Osteocyte (in vitro differentiated cells): ENCODE results near the gene ASCL2. TPM values are rescaled to one million over a fixed set of nuclear protein-coding genes. Genes with fewer than 3 reads are reported as not detected.

Experiments
- DNase-seq: peaks from one replicate; pipeline ENCODE4 v3.0.0; 2021; ENCODE audit warnings: mixed read lengths; ENCODE audit not compliant: unreplicated experiment; ENCODE audit errors: extremely low spot score
- H3K27ac Mint-ChIP-seq: one replicate; pipeline ENCODE4 v1.8.0; 2021; ENCODE audit warnings: mild to moderate bottlenecking, mixed read lengths; ENCODE audit not compliant: unreplicated experiment
- H3K27me3 Mint-ChIP-seq: one replicate; pipeline ENCODE4 v1.8.0; 2021; ENCODE audit warnings: mixed read lengths; ENCODE audit not compliant: unreplicated experiment
- H3K36me3 Mint-ChIP-seq: one replicate; pipeline ENCODE4 v1.8.0; 2021; ENCODE audit warnings: mixed read lengths; ENCODE audit not compliant: unreplicated experiment
- H3K4me1 Mint-ChIP-seq: one replicate; pipeline ENCODE4 v1.8.0; 2021; ENCODE audit warnings: mixed read lengths; ENCODE audit not compliant: unreplicated experiment
- H3K4me3 Mint-ChIP-seq: one replicate; pipeline ENCODE4 v1.8.0; 2021; ENCODE audit warnings: mild to moderate bottlenecking, moderate library complexity, mixed read lengths; ENCODE audit not compliant: unreplicated experiment
- H3K9me3 Mint-ChIP-seq: one replicate; pipeline ENCODE4 v1.8.0; 2021; ENCODE audit warnings: mixed read lengths; ENCODE audit not compliant: unreplicated experiment
- total RNA-seq: library from RNA; stranded (reverse); gene quantifications from 2 replicates; pipeline ENCODE4 v1.2.1, GENCODE V29; 2021
- TF ChIP-seq, protein P1 (sequence below): fragments of 200-600 bp; sonication (generic); IDR thresholded peaks from 2 replicates; pipeline ENCODE4 v1.5.0; 2021; ENCODE audit warnings: antibody characterized with exemption, mild to moderate bottlenecking, moderate library complexity

ASCL2 gene
- total RNA-seq, 1 donor from 2014 or later = not detected

DNA sequence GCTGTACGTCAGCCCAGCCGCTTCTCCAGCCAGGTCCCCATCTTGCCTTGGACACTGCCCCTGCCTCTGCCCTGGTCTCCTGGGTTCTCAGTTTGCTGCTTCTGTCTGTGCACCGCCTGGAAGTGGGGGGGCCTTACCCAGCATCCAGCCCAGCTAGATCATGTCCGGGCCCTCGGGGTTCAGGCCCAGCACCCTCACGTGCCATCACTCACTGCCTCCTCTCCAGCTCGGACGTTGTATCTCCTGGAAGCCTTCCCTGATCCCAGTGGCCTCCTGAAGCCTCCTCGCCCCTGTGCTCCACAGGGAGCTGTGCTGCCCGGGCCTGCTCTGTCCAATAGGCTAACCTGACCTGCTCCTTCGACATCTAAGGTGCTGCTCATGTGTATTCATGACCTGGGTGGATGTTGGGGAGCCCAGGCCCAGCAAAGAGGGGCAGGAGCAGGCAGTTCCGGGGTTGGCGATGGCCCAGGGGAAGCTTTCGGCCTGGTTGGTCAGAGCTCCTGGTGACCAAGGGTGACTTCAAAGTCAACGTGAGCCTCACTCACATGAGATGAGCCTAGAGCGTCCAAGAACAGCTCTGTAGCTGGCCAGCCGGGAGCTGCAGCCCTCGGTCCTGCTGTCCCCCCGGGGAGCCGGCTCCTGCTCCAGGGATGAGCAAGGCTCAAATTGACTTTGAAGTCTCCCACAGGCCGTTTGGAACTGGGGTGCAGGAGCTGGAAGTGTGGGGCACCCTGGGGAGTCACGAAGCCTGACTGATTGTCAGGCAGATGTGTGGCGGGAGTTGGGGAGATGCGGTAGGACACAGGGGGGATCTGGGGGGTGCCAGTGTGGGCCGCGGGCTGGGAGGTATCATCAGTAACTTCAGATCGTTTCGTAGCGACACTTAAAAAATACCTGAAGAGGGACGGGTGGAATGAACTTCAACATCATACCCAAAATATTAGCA, 5.2 kb upstream of the ASCL2 start:
- Mint-ChIP-seq H3K27ac (no peak overlapping the region), H3K4me1 (peaks cover 12% of the 10 kb centered on the region), H3K4me3 (no peak overlapping the region), H3K27me3 (peaks cover 77% of the 10 kb centered on the region), H3K36me3 (no peaks in the 10 kb centered on the region), H3K9me3 (peaks cover 10% of the 10 kb centered on the region)
- DNase-seq = peak; percentile 80
- TF ChIP-seq, protein P1, sequence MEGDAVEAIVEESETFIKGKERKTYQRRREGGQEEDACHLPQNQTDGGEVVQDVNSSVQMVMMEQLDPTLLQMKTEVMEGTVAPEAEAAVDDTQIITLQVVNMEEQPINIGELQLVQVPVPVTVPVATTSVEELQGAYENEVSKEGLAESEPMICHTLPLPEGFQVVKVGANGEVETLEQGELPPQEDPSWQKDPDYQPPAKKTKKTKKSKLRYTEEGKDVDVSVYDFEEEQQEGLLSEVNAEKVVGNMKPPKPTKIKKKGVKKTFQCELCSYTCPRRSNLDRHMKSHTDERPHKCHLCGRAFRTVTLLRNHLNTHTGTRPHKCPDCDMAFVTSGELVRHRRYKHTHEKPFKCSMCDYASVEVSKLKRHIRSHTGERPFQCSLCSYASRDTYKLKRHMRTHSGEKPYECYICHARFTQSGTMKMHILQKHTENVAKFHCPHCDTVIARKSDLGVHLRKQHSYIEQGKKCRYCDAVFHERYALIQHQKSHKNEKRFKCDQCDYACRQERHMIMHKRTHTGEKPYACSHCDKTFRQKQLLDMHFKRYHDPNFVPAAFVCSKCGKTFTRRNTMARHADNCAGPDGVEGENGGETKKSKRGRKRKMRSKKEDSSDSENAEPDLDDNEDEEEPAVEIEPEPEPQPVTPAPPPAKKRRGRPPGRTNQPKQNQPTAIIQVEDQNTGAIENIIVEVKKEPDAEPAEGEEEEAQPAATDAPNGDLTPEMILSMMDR = no peak

DNA sequence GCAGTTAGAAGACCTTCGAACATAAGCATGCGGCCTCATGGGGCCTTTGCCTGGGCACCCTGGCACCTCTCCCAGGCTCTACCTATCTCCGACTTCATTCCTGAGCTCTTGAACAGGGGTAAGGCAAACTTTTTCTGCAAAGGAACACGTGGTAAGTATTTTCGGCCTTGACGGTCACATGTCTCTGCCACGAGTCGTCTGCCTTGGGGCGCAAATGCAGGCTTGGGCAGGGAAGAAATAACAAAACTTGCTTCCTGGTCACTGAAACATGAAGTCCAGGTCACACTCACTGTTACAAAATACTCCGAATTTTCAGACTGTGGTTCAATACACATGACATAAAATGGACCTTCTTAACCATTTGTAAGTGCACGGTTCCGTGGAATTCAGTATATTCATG, 3.4 kb upstream of the ASCL2 start:
- no peak for DNase-seq
- Mint-ChIP-seq H3K36me3 (no peaks in the 10 kb centered on the region), H3K27me3 (peaks cover 64% of the 10 kb centered on the region), H3K27ac (no peak overlapping the region), H3K4me1 (peaks cover 12% of the 10 kb centered on the region), H3K4me3 (no peak overlapping the region), H3K9me3 (no peaks in the 10 kb centered on the region)
- TF ChIP-seq, protein P1 = no peak

DNA sequence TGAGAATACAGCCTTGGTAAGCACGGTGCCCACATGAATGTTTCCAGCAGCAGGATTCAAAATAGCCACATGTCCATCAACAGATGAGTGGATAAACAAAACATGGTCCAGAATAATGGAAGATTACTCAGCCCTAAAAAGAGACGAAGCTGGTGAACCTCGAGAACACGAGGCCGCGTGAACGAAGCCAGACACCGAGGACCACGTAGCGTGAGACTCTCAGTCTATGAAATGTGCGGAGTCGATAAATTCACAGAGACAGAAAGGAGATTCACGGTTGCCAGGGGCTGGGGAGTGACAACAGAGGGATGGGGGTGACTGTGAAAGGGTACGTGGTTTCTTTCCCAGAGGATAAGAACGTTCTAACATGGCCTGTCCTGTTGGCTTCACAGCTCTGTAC, 2.9 kb upstream of the ASCL2 start:
- peaks cover 65% of the 10 kb centered on the region for H3K27me3 Mint-ChIP-seq
- no peak overlapping the region for H3K27ac Mint-ChIP-seq
- no peak overlapping the region for H3K4me3 Mint-ChIP-seq
- TF ChIP-seq, protein P1 = no peak
- no peak for DNase-seq
- no peaks in the 10 kb centered on the region for H3K36me3 Mint-ChIP-seq
- H3K9me3 Mint-ChIP-seq = no peaks in the 10 kb centered on the region
- H3K4me1 Mint-ChIP-seq = peaks cover 15% of the 10 kb centered on the region

DNA sequence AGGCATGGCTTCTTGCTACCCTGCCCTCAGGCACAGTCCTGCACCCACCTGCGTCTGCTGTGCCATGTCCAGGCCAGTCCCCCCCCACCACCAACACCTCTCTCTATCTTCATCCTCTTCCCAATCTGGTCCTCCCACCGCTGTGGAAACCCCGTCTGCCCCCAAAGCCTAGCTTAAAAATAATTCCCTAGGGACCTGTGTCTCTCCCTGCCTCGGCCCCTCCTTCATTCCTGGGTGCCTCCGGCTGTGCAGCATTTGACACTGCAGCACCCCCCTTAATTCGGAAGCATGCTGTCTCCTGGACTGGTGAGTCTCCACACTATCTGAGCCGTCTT, 2.5 kb upstream of the ASCL2 start:
- Mint-ChIP-seq H3K4me3 (no peak overlapping the region), H3K9me3 (no peaks in the 10 kb centered on the region), H3K27me3 (peaks cover 65% of the 10 kb centered on the region), H3K4me1 (peaks cover 15% of the 10 kb centered on the region), H3K27ac (no peak overlapping the region), H3K36me3 (no peaks in the 10 kb centered on the region)
- TF ChIP-seq, protein P1 = no peak
- DNase-seq = no peak

DNA sequence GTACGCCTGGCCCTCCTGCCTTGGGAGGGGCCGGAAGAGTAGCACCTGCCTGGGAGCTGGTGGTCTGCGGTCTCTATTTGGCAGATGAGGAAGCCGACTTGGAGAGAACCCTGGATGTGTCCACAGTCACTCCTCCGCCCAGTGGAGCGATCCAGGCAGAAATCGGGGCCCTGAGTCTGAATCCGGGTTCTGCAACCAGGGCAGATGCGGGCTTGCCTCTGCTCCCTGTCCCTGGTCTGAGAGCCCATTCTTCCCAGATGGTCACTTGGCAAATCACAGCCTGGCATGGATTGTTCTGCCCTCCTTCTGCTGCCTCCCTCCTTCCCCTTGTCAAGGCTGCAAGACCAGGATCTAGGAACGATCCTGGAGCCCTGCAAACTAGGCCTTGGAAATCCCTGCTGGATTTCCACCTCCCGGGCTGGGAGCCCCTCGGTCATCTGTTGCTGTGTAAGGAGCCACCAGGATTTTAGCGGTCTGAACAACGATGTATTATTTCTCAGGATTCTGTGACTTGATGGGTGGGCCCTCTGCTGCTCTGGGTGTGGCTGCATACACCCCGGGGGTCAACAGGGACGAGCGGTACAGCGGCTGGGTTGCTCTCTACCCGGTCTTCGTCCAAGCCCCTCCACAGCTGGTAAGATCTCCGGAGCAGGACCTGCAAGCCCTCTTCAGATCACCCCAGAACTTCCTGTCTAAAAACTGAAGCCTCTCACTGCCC, 2.0 kb upstream of the ASCL2 start:
- peaks cover 14% of the 10 kb centered on the region for H3K4me1 Mint-ChIP-seq
- no peak overlapping the region for H3K4me3 Mint-ChIP-seq
- no peaks in the 10 kb centered on the region for H3K9me3 Mint-ChIP-seq
- DNase-seq = peak; percentile 70
- H3K27ac Mint-ChIP-seq = no peak overlapping the region
- TF ChIP-seq, protein P1 = no peak
- H3K27me3 Mint-ChIP-seq = peaks cover 62% of the 10 kb centered on the region
- no peaks in the 10 kb centered on the region for H3K36me3 Mint-ChIP-seq
